IMR-90 (cell line): ENCODE measurements around the gene MSH2. TPM values are rescaled to one million over a fixed set of nuclear protein-coding genes. Genes with fewer than 3 reads are reported as not detected.
A peak's percentile ranks its signal among the peaks of the same experiment; 100 is the strongest.

Experiments used
- ATAC-seq: fragments of 200-7000 bp; cut with Tn5 transposase; 2 replicates; pipeline ENCODE4 v1.9.1; 2020; ENCODE audit warnings: low read depth, mild to moderate bottlenecking, moderate library complexity
- BruUV-seq: library from RNA; stranded (reverse); fragments of 400-500 nt; replicated peaks from 2 replicates; lab custom pipeline; 2021; lab: Mats Ljungman, UMichigan
- CTCF ChIA-PET: fragments of 300-600 bp; formaldehyde crosslinking; extraction: SDS; loops from one replicate; lab custom pipeline; 2021; ENCODE audit warnings: antibody characterized with exemption; lab: Yijun Ruan, JAX
- POLR2A ChIA-PET: fragments of 300-600 bp; sonication (Branson Sonifier 250); formaldehyde crosslinking; loops from one replicate; lab custom pipeline; 2022; ENCODE audit warnings: antibody characterized with exemption; ENCODE audit not compliant: unreplicated experiment; lab: Charles Lee
- DNase-seq: peaks from one replicate; pipeline ENCODE4 v3.0.0; 2013
- H2AFZ ChIP-seq: replicated peaks from 2 replicates; pipeline ENCODE3; 2013; ENCODE audit warnings: low read length, mild to moderate bottlenecking; ENCODE audit not compliant: poor library complexity
- H2AK5ac ChIP-seq: 2 replicates; pipeline ENCODE4 v1.6.1; 2013; ENCODE audit warnings: low read depth, low read length, inconsistent platforms
- H2AK9ac ChIP-seq: replicated peaks from 2 replicates; pipeline ENCODE3; 2013; ENCODE audit warnings: mild to moderate bottlenecking, low read depth, low read length, moderate library complexity; ENCODE audit not compliant: poor library complexity
- H2BK120ac ChIP-seq: 2 replicates; pipeline ENCODE4 v1.6.1; 2013; ENCODE audit warnings: low read depth, low read length, inconsistent platforms
- H2BK15ac ChIP-seq: 3 replicates; pipeline ENCODE4 v1.6.1; 2013; ENCODE audit warnings: low read depth, low read length, inconsistent platforms
- H2BK20ac ChIP-seq: 2 replicates; pipeline ENCODE4 v1.6.1; 2013; ENCODE audit warnings: low read depth, mild to moderate bottlenecking, inconsistent platforms, low read length, moderate library complexity
- H2BK5ac ChIP-seq: 2 replicates; pipeline ENCODE4 v1.6.1; 2013; ENCODE audit warnings: mild to moderate bottlenecking, low read depth, low read length, inconsistent platforms; ENCODE audit not compliant: poor library complexity, severe bottlenecking
- H3K14ac ChIP-seq: replicated peaks from 2 replicates; pipeline ENCODE4 v1.6.1; 2013; ENCODE audit warnings: low read depth, low read length, inconsistent platforms
- H3K18ac ChIP-seq: 2 replicates; pipeline ENCODE4 v1.6.1; 2013; ENCODE audit warnings: low read depth, low read length, control low read depth
- H3K23ac ChIP-seq: 2 replicates; pipeline ENCODE4 v1.6.1; 2013; ENCODE audit warnings: low read depth, low read length, inconsistent platforms
- H3K27ac ChIP-seq: 2 replicates; pipeline ENCODE4 v1.5.1; 2013; ENCODE audit warnings: mild to moderate bottlenecking, control low read depth, low read length; ENCODE audit not compliant: insufficient read depth
- H3K27me3 ChIP-seq: 2 replicates; pipeline ENCODE4 v1.6.1; 2013; ENCODE audit warnings: low read length; ENCODE audit not compliant: control insufficient read depth, insufficient read depth
- H3K36me3 ChIP-seq: 2 replicates; pipeline ENCODE4 v1.6.1; 2013; ENCODE audit warnings: low read length, mixed read lengths; ENCODE audit not compliant: control insufficient read depth, insufficient read depth
- H3K4ac ChIP-seq: 2 replicates; pipeline ENCODE4 v1.6.1; 2013; ENCODE audit warnings: low read depth, low read length, inconsistent platforms
- H3K4me1 ChIP-seq: 2 replicates; pipeline ENCODE4 v1.6.1; 2013; ENCODE audit warnings: low read length, mixed read lengths; ENCODE audit not compliant: control insufficient read depth, insufficient read depth
- H3K4me2 ChIP-seq: 2 replicates; pipeline ENCODE4 v1.6.1; 2013; ENCODE audit warnings: low read depth, mild to moderate bottlenecking, control low read depth, low read length, moderate library complexity
- H3K4me3 ChIP-seq: 2 replicates; pipeline ENCODE4 v1.5.1; 2013; ENCODE audit warnings: low read depth, mild to moderate bottlenecking, control low read depth, low read length, moderate library complexity; ENCODE audit not compliant: insufficient read depth
- H3K56ac ChIP-seq: 2 replicates; pipeline ENCODE4 v1.6.1; 2013; ENCODE audit warnings: low read length, inconsistent platforms; ENCODE audit not compliant: insufficient read depth; ENCODE audit errors: extremely low read depth
- H3K79me1 ChIP-seq, 2 experiments: 2 replicates each; pipeline ENCODE4 v1.6.1; 2013; ENCODE audit warnings: low read length in 2 of 2, inconsistent platforms in 1 of 2, low read depth in 1 of 2
- H3K9ac ChIP-seq: 2 replicates; pipeline ENCODE4 v1.6.1; 2013; ENCODE audit warnings: low read depth, low read length, control low read depth
- H3K9me1 ChIP-seq: 2 replicates; pipeline ENCODE4 v1.6.1; 2013; ENCODE audit warnings: low read length, inconsistent platforms; ENCODE audit not compliant: insufficient read depth
- H3K9me3 ChIP-seq: 2 replicates; pipeline ENCODE4 v1.6.1; 2013; ENCODE audit warnings: low read length; ENCODE audit not compliant: control insufficient read depth, insufficient read depth
- H4K20me1 ChIP-seq: 2 replicates; pipeline ENCODE4 v1.6.1; 2013; ENCODE audit warnings: low read length, inconsistent platforms; ENCODE audit not compliant: insufficient read depth
- H4K5ac ChIP-seq: 2 replicates; pipeline ENCODE4 v1.6.1; 2013; ENCODE audit warnings: mild to moderate bottlenecking, low read depth, low read length, control low read depth
- H4K8ac ChIP-seq, 2 experiments: 2 replicates each; pipeline ENCODE4 v1.6.1; 2013; ENCODE audit warnings: low read depth in 2 of 2, low read length in 2 of 2, control low read depth in 1 of 2, inconsistent platforms in 1 of 2
- H4K91ac ChIP-seq: 2 replicates; pipeline ENCODE4 v1.6.1; 2013; ENCODE audit warnings: low read depth, low read length, inconsistent platforms; ENCODE audit not compliant: insufficient read depth
- BHLHE40 ChIP-seq: fragments of 150-350 bp; IDR thresholded peaks from 2 replicates; pipeline ENCODE4 v1.6.1; 2016; ENCODE audit warnings: mild to moderate bottlenecking, low read depth, low read length
- CEBPB ChIP-seq: IDR thresholded peaks from 2 replicates; pipeline ENCODE4 v1.6.1; 2012; ENCODE audit warnings: low read depth, low read length, improper control_type of control experiment
- CHD1 ChIP-seq: IDR thresholded peaks from 2 replicates; pipeline ENCODE4 v1.6.1; 2012; ENCODE audit warnings: low read depth, low read length, improper control_type of control experiment
- FOS ChIP-seq: fragments of 150-350 bp; IDR thresholded peaks from 2 replicates; pipeline ENCODE4 v1.6.1; 2016; ENCODE audit warnings: low read depth, low read length
- MAFK ChIP-seq: IDR thresholded peaks from 2 replicates; pipeline ENCODE4 v1.6.1; 2012; ENCODE audit warnings: low read depth, low read length, improper control_type of control experiment
- MAZ ChIP-seq: IDR thresholded peaks from 2 replicates; pipeline ENCODE4 v1.6.1; 2012; ENCODE audit warnings: low read depth, mild to moderate bottlenecking, low read length, improper control_type of control experiment, moderate library complexity, borderline replicate concordance
- MXI1 ChIP-seq: IDR thresholded peaks from 2 replicates; pipeline ENCODE4 v1.6.1; 2012; ENCODE audit warnings: low read depth, mild to moderate bottlenecking, low read length, moderate library complexity, borderline replicate concordance
- NFE2L2 ChIP-seq: fragments of 150-350 bp; IDR thresholded peaks from 2 replicates; pipeline ENCODE4 v1.6.1; 2016; ENCODE audit warnings: low read depth, mild to moderate bottlenecking, low read length
- POLR2A ChIP-seq: IDR thresholded peaks from 2 replicates; pipeline ENCODE4 v1.6.1; 2012; ENCODE audit warnings: mild to moderate bottlenecking, low read depth, low read length
- RAD21 ChIP-seq: IDR thresholded peaks from 2 replicates; pipeline ENCODE4 v1.6.1; 2012; ENCODE audit warnings: low read length, improper control_type of control experiment
- RCOR1 ChIP-seq: IDR thresholded peaks from 2 replicates; pipeline ENCODE4 v1.6.1; 2012; ENCODE audit warnings: mild to moderate bottlenecking, low read length, improper control_type of control experiment; ENCODE audit not compliant: insufficient replicate concordance
- RFX5 ChIP-seq: IDR thresholded peaks from 2 replicates; pipeline ENCODE4 v1.8.0; 2012; ENCODE audit warnings: low read depth, mild to moderate bottlenecking, low read length, moderate library complexity
- SMC3 ChIP-seq: fragments of 150-350 bp; IDR thresholded peaks from 2 replicates; pipeline ENCODE4 v1.6.1; 2016; ENCODE audit warnings: low read depth, mild to moderate bottlenecking, antibody characterized with exemption, low read length, moderate library complexity
- WGBS, 2 experiments: methylation state at CpG; one replicate each; pipeline versions ENCODE4 v1.1.5 to v1.1.7; 2013; ENCODE audit warnings: missing lambda C conversion rate in 2 of 2; ENCODE audit not compliant: insufficient read length in 1 of 2; ENCODE audit errors: extremely low coverage in 2 of 2; 5-methylcytosine and 5-hydroxymethylcytosine counted together
- dilution Hi-C: fragments of 300-500 bp; cut with HindIII; formaldehyde crosslinking; loops from one replicate; pipeline ENCODE4 v1.14.3; 2018; ENCODE audit warnings: low sequenced_read_pairs; ENCODE audit not compliant: unreplicated experiment
- in situ Hi-C: fragments of 300-500 bp; cut with MboI; formaldehyde crosslinking; loops from 3 replicates; pipeline ENCODE4 v1.14.3; 2019; ENCODE audit warnings: low sequenced_read_pairs, inconsistent platforms, mixed read lengths
- intact Hi-C: fragments of 100-400 bp; cut with micrococcal nuclease; formaldehyde crosslinking; loops from 2 replicates; pipeline ENCODE4 v1.10.0; 2022
- polyA plus RNA-seq, 3 experiments: library from polyadenylated mRNA; depleted of rRNA; stranded (reverse); fragments of >200 nt; gene quantifications; 2 replicates each; pipeline ENCODE4 v1.2.3, GENCODE V29; 2012; ENCODE audit warnings: low replicate concordance in 1 of 3
- total RNA-seq: library from RNA; depleted of rRNA; stranded (reverse); fragments of >200 nt; gene quantifications from 2 replicates; pipeline ENCODE4 v1.2.3, GENCODE V29; 2012
- TF ChIP-seq, protein P1 (sequence below): conservative IDR thresholded peaks from 2 replicates; pipeline ENCODE4 v1.5.1; 2012; ENCODE audit warnings: mild to moderate bottlenecking, low read depth, low read length, improper control_type of control experiment
- TF ChIP-seq, protein P2 (sequence below): fragments of 150-350 bp; IDR thresholded peaks from 2 replicates; pipeline ENCODE4 v1.6.1; 2017; ENCODE audit warnings: mild to moderate bottlenecking, antibody characterized with exemption, low read length, low read depth
- TF ChIP-seq, protein P3 (sequence below): fragments of 150-350 bp; IDR thresholded peaks from 2 replicates; pipeline ENCODE4 v1.6.1; 2016; ENCODE audit warnings: low read depth, mild to moderate bottlenecking, low read length, moderate library complexity, borderline replicate concordance

The MSH2 gene
- total and polyA plus RNA-seq, 2 of the 4 experiments (the other 2 are of a cell fraction): 13.8 to 22.6 TPM

DNA sequence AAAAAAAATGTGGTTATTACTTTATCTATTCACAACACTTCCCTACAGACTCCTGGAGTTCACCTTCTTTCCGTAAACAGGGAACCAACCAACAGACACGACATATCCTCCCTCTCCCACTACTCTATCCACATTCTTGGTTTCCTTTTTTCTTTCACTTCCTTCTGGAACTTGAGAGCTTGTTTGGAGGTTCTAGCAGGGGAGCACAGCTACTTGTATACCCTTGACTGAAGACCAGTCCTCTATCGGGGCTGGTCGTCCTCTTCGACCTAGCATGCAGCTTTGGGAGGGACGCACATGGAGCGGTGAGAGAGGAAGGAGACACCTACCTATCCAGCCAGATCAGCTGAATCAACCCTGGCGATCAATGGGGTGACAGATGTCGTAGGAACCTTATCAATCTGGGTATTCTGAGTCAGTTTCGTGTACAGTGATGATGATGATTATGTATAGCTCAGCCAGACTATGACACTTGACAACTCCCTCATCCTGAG, 43.5 kb upstream of the MSH2 start:
- no peak overlapping the region for H2BK15ac ChIP-seq
- intact Hi-C loops: no loop called here
- CTCF ChIA-PET: no interaction called here
- H3K9me1 ChIP-seq: peaks cover 6% of the 10 kb centered on the region; the same call in 1 of the 2 replicates
- H3K79me1 ChIP-seq: no peaks in the 10 kb centered on the region
- H3K23ac ChIP-seq: no peak overlapping the region
- no peak overlapping the region for H3K14ac ChIP-seq
- H2BK120ac ChIP-seq: no peak overlapping the region
- WGBS, 2 experiments: no CpG with 5 or more reads among the region's 10 CpGs
- no peak overlapping the region for H3K18ac ChIP-seq
- dilution Hi-C loops: no loop called here
- in situ Hi-C loops: no loop called here
- ATAC-seq: no peak
- no peaks in the 10 kb centered on the region for H4K20me1 ChIP-seq
- POLR2A ChIA-PET: no interaction called here
- H3K9me3 ChIP-seq: no peaks in the 10 kb centered on the region
- no peak overlapping the region for H3K4ac ChIP-seq
- no peak overlapping the region for H2BK5ac ChIP-seq
- no peak overlapping the region for H3K4me3 ChIP-seq
- peaks cover 3% of the 10 kb centered on the region for H3K4me1 ChIP-seq
- DNase-seq: no peak
- no peaks in the 10 kb centered on the region for H3K36me3 ChIP-seq
- peak overlapping the region; percentile 55 for H2AK9ac ChIP-seq
- no peak overlapping the region for H4K5ac ChIP-seq
- H2BK20ac ChIP-seq: no peak overlapping the region
- no peak overlapping the region for H3K27ac ChIP-seq
- H3K27me3 ChIP-seq: no peaks in the 10 kb centered on the region
- no peak for TF ChIP-seq RAD21
- no peak for TF ChIP-seq NFE2L2
- no peak for TF ChIP-seq MAZ
- TF ChIP-seq RFX5: no peak
- TF ChIP-seq CHD1: no peak
- TF ChIP-seq RCOR1: no peak
- TF ChIP-seq BHLHE40: no peak
- TF ChIP-seq, protein P1, sequence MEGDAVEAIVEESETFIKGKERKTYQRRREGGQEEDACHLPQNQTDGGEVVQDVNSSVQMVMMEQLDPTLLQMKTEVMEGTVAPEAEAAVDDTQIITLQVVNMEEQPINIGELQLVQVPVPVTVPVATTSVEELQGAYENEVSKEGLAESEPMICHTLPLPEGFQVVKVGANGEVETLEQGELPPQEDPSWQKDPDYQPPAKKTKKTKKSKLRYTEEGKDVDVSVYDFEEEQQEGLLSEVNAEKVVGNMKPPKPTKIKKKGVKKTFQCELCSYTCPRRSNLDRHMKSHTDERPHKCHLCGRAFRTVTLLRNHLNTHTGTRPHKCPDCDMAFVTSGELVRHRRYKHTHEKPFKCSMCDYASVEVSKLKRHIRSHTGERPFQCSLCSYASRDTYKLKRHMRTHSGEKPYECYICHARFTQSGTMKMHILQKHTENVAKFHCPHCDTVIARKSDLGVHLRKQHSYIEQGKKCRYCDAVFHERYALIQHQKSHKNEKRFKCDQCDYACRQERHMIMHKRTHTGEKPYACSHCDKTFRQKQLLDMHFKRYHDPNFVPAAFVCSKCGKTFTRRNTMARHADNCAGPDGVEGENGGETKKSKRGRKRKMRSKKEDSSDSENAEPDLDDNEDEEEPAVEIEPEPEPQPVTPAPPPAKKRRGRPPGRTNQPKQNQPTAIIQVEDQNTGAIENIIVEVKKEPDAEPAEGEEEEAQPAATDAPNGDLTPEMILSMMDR: no peak
- no peak for TF ChIP-seq FOS
- TF ChIP-seq, protein P2, sequence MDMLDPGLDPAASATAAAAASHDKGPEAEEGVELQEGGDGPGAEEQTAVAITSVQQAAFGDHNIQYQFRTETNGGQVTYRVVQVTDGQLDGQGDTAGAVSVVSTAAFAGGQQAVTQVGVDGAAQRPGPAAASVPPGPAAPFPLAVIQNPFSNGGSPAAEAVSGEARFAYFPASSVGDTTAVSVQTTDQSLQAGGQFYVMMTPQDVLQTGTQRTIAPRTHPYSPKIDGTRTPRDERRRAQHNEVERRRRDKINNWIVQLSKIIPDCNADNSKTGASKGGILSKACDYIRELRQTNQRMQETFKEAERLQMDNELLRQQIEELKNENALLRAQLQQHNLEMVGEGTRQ: no peak
- no peak for TF ChIP-seq POLR2A
- no peak for TF ChIP-seq CEBPB
- no peak for TF ChIP-seq MAFK
- TF ChIP-seq, protein P3, sequence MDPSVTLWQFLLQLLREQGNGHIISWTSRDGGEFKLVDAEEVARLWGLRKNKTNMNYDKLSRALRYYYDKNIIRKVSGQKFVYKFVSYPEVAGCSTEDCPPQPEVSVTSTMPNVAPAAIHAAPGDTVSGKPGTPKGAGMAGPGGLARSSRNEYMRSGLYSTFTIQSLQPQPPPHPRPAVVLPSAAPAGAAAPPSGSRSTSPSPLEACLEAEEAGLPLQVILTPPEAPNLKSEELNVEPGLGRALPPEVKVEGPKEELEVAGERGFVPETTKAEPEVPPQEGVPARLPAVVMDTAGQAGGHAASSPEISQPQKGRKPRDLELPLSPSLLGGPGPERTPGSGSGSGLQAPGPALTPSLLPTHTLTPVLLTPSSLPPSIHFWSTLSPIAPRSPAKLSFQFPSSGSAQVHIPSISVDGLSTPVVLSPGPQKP: no peak
- TF ChIP-seq MXI1: no peak
- TF ChIP-seq SMC3: no peak
- H3K9ac ChIP-seq: no peak overlapping the region
- no peak overlapping the region for H3K56ac ChIP-seq
- peak overlapping the region; percentile 24; the same call in 1 of the 2 replicates for H2AK5ac ChIP-seq
- H4K91ac ChIP-seq: no peak overlapping the region
- H3K4me2 ChIP-seq: no peak overlapping the region
- H4K8ac ChIP-seq: no peak overlapping the region
- no TSS peak for BruUV-seq
- H2AFZ ChIP-seq: no peak overlapping the region
